Lower leg skin (tissue), 3 donors: ENCODE results near the gene OR6F1.

Experiments used
- CTCF ChIP-seq, 3 donors: fragments of 450-650 bp; IDR thresholded peaks; one replicate each; pipeline ENCODE4 v1.5.1; 2016; ENCODE audit warnings: antibody characterized with exemption in 3 of 3, mild to moderate bottlenecking in 3 of 3, moderate library complexity in 2 of 3
- POLR2A ChIP-seq, 2 donors: fragments of 450-650 bp; IDR thresholded peaks; one replicate each; pipeline ENCODE4 v1.6.1; 2016 to 2017; ENCODE audit warnings: antibody characterized with exemption in 2 of 2, mild to moderate bottlenecking in 1 of 2, moderate library complexity in 1 of 2

- TF ChIP-seq CTCF (IDR thresholded peaks at IDR 0.05) (no peak), POLR2A (IDR thresholded peaks at IDR 0.05) (no peak)
Observed at GRCh38 chr1:247701338-247701737, 15.1 kb downstream of the OR6F1 start.
